Neural progenitor cell (in vitro differentiated cells): Measurements from ENCODE around the gene NOL3.

Experiments
- CTCF ChIP-seq: fragments of 200-600 bp; sonication (generic); IDR thresholded peaks from 2 replicates; pipeline ENCODE4 v1.5.1; 2017; ENCODE audit warnings: antibody characterized with exemption, mild to moderate bottlenecking
- EZH2phosphoT487 ChIP-seq: fragments of 200-600 bp; sonication (generic); IDR thresholded peaks from 2 replicates; pipeline ENCODE4 v1.6.1; 2017; ENCODE audit warnings: antibody characterized with exemption

DNA sequence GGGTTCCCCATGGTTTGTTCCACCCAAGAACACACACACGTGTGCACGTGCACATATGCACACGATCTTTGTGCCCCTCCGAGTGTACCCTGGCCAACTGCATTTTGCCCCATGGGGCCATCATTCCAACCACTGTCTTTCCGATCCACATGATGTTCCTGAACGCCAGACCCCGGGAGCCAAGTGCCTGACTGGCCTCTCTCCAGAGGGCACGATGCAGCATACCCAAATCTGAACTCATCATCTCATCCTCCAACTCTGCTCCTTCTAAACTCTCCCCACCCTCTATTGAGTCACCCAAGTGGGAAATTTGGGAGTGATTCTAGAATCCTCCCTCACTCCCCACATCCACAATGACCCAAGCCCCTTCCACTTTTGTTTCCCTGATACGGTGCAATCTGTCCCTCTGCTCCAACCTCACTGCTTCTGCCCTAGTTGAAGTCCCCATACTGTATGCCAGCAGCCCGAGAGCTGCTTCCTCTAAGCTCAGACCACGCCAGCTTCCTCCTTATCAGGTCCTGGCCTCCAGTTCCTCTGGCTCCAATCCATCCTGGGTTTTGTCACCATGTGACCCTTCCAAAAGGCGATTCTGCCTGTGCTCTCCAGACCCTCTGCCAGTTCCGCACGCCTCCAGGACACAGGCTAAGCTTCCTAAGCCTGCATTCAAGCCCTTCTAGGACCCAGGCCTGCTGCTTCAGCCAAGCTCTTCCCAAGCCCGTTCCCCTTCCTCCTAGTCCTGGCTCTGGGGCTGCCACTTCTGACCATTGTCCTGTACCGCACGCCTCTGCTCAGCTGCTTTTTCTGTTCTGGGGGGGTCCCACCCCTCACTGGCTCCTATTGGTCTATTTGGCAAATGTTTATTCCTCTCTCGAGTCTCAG, 46.5 kb downstream of the NOL3 start:
- TF ChIP-seq CTCF (no peak), EZH2phosphoT487 (no peak)
